ENCODE data around the gene AGBL1.

The AGBL1 gene

GRCh38 chr15:86571873-86572272 is 492.2 kb downstream of the AGBL1 start:
- H3K27me3 Mint-ChIP-seq: no peaks in the 10 kb centered on the region
- peaks cover 13% of the 10 kb centered on the region for H3K4me1 Mint-ChIP-seq (ENCODE audit: low read depth)
- no peak overlapping the region for H3K27ac Mint-ChIP-seq
- peaks cover 6% of the 10 kb centered on the region for H3K36me3 Mint-ChIP-seq
- peaks cover 4% of the 10 kb centered on the region for H3K9me3 Mint-ChIP-seq (ENCODE audit: low read depth)
- no peak overlapping the region for H3K4me3 Mint-ChIP-seq

- H3K27me3 Mint-ChIP-seq: no peaks in the 10 kb centered on the region
- no peak overlapping the region for H3K27ac Mint-ChIP-seq
- peaks cover 4% of the 10 kb centered on the region for H3K9me3 Mint-ChIP-seq (ENCODE audit: low read depth)
- peaks cover 8% of the 10 kb centered on the region for H3K36me3 Mint-ChIP-seq
- H3K4me3 Mint-ChIP-seq: no peak overlapping the region
- peaks cover 13% of the 10 kb centered on the region for H3K4me1 Mint-ChIP-seq (ENCODE audit: low read depth)
Measured at GRCh38 chr15:86572368-86572841, 492.7 kb downstream of the AGBL1 start.

- H3K4me1 Mint-ChIP-seq (ENCODE audit: low read depth): peaks cover 13% of the 10 kb centered on the region
- no peak overlapping the region for H3K4me3 Mint-ChIP-seq
- H3K27me3 Mint-ChIP-seq: no peaks in the 10 kb centered on the region
- no peak overlapping the region for H3K27ac Mint-ChIP-seq
- H3K9me3 Mint-ChIP-seq (ENCODE audit: low read depth): peaks cover 4% of the 10 kb centered on the region
- H3K36me3 Mint-ChIP-seq: peaks cover 8% of the 10 kb centered on the region
Measured at GRCh38 chr15:86573476-86573875, 493.8 kb downstream of the AGBL1 start.

- no peak overlapping the region for H3K27ac Mint-ChIP-seq
- H3K4me1 Mint-ChIP-seq (ENCODE audit: low read depth): no peaks in the 10 kb centered on the region
- H3K4me3 Mint-ChIP-seq: no peak overlapping the region
- peaks cover 5% of the 10 kb centered on the region for H3K9me3 Mint-ChIP-seq (ENCODE audit: low read depth)
- peaks cover 4% of the 10 kb centered on the region for H3K36me3 Mint-ChIP-seq
- peaks cover 1% of the 10 kb centered on the region for H3K27me3 Mint-ChIP-seq
Measured at GRCh38 chr15:86588413-86588812, 508.7 kb downstream of the AGBL1 start.

GRCh38 chr15:86590461-86590860 is 510.8 kb downstream of the AGBL1 start:
- no peak overlapping the region for H3K4me3 Mint-ChIP-seq
- H3K36me3 Mint-ChIP-seq: peaks cover 4% of the 10 kb centered on the region
- peaks cover 5% of the 10 kb centered on the region for H3K9me3 Mint-ChIP-seq (ENCODE audit: low read depth)
- H3K27me3 Mint-ChIP-seq: no peaks in the 10 kb centered on the region
- H3K27ac Mint-ChIP-seq: no peak overlapping the region
- no peaks in the 10 kb centered on the region for H3K4me1 Mint-ChIP-seq (ENCODE audit: low read depth)

GRCh38 chr15:86591158-86591557 is 511.5 kb downstream of the AGBL1 start:
- Mint-ChIP-seq H3K9me3 (ENCODE audit: low read depth) (peaks cover 5% of the 10 kb centered on the region), H3K4me1 (ENCODE audit: low read depth) (no peaks in the 10 kb centered on the region), H3K27me3 (no peaks in the 10 kb centered on the region), H3K27ac (no peak overlapping the region), H3K4me3 (no peak overlapping the region), H3K36me3 (peaks cover 4% of the 10 kb centered on the region)

- peaks cover 4% of the 10 kb centered on the region for H3K36me3 Mint-ChIP-seq
- H3K4me1 Mint-ChIP-seq (ENCODE audit: low read depth): no peaks in the 10 kb centered on the region
- H3K9me3 Mint-ChIP-seq (ENCODE audit: low read depth): peaks cover 5% of the 10 kb centered on the region
- no peaks in the 10 kb centered on the region for H3K27me3 Mint-ChIP-seq
- no peak overlapping the region for H3K27ac Mint-ChIP-seq
- no peak overlapping the region for H3K4me3 Mint-ChIP-seq
Measured at GRCh38 chr15:86591994-86592735, 512.5 kb downstream of the AGBL1 start.

- Mint-ChIP-seq H3K27ac (no peak overlapping the region), H3K4me1 (ENCODE audit: low read depth) (no peaks in the 10 kb centered on the region), H3K27me3 (no peaks in the 10 kb centered on the region), H3K36me3 (peaks cover 4% of the 10 kb centered on the region), H3K4me3 (no peak overlapping the region), H3K9me3 (ENCODE audit: low read depth) (peaks cover 5% of the 10 kb centered on the region)
Measured at GRCh38 chr15:86595741-86596140, 516.1 kb downstream of the AGBL1 start.

- Mint-ChIP-seq H3K27me3 (no peaks in the 10 kb centered on the region), H3K36me3 (peaks cover 3% of the 10 kb centered on the region)
Measured at GRCh38 chr15:86603466-86603865, 523.8 kb downstream of the AGBL1 start.

GRCh38 chr15:86608461-86609205 is 529.0 kb downstream of the AGBL1 start:
- no peak overlapping the region for H3K27ac Mint-ChIP-seq
- no peaks in the 10 kb centered on the region for H3K9me3 Mint-ChIP-seq (ENCODE audit: low read depth)
- H3K36me3 Mint-ChIP-seq: peaks cover 3% of the 10 kb centered on the region
- H3K4me3 Mint-ChIP-seq: no peak overlapping the region
- no peaks in the 10 kb centered on the region for H3K27me3 Mint-ChIP-seq
- H3K4me1 Mint-ChIP-seq (ENCODE audit: low read depth): peaks cover 30% of the 10 kb centered on the region

More at GRCh38 chr15:86603466-86603865, 523.8 kb downstream of the AGBL1 start:
- H3K27ac Mint-ChIP-seq: no peak overlapping the region
- H3K4me3 Mint-ChIP-seq: no peak overlapping the region
- no peaks in the 10 kb centered on the region for H3K9me3 Mint-ChIP-seq (ENCODE audit: low read depth)
- peaks cover 1% of the 10 kb centered on the region for H3K4me1 Mint-ChIP-seq (ENCODE audit: low read depth)

- Mint-ChIP-seq H3K27ac (no peak overlapping the region), H3K9me3 (ENCODE audit: low read depth) (no peaks in the 10 kb centered on the region), H3K36me3 (peaks cover 3% of the 10 kb centered on the region), H3K27me3 (no peaks in the 10 kb centered on the region), H3K4me3 (no peak overlapping the region), H3K4me1 (ENCODE audit: low read depth) (peaks cover 34% of the 10 kb centered on the region)
Measured at GRCh38 chr15:86609275-86609674, 529.6 kb downstream of the AGBL1 start.

GRCh38 chr15:86610038-86610437 is 530.4 kb downstream of the AGBL1 start:
- peaks cover 42% of the 10 kb centered on the region for H3K4me1 Mint-ChIP-seq (ENCODE audit: low read depth)
- no peak overlapping the region for H3K4me3 Mint-ChIP-seq
- H3K36me3 Mint-ChIP-seq: peaks cover 7% of the 10 kb centered on the region
- no peaks in the 10 kb centered on the region for H3K9me3 Mint-ChIP-seq (ENCODE audit: low read depth)
- no peaks in the 10 kb centered on the region for H3K27me3 Mint-ChIP-seq
- no peak overlapping the region for H3K27ac Mint-ChIP-seq

- Mint-ChIP-seq H3K9me3 (ENCODE audit: low read depth) (no peaks in the 10 kb centered on the region), H3K4me3 (no peak overlapping the region), H3K4me1 (ENCODE audit: low read depth) (peaks cover 57% of the 10 kb centered on the region), H3K27ac (peak overlapping the region; percentile 7), H3K27me3 (no peaks in the 10 kb centered on the region), H3K36me3 (peaks cover 4% of the 10 kb centered on the region)
Measured at GRCh38 chr15:86611417-86612040, 531.9 kb downstream of the AGBL1 start.

GRCh38 chr15:86615411-86615810 is 535.7 kb downstream of the AGBL1 start:
- H3K27me3 Mint-ChIP-seq: no peaks in the 10 kb centered on the region
- H3K9me3 Mint-ChIP-seq (ENCODE audit: low read depth): no peaks in the 10 kb centered on the region
- peak overlapping the region; percentile 43 for H3K4me3 Mint-ChIP-seq
- H3K4me1 Mint-ChIP-seq (ENCODE audit: low read depth): peaks cover 81% of the 10 kb centered on the region
- H3K27ac Mint-ChIP-seq: peak overlapping the region; percentile 64
- peaks cover 4% of the 10 kb centered on the region for H3K36me3 Mint-ChIP-seq

GRCh38 chr15:86615816-86616215 is 536.1 kb downstream of the AGBL1 start:
- H3K9me3 Mint-ChIP-seq (ENCODE audit: low read depth): no peaks in the 10 kb centered on the region
- H3K4me1 Mint-ChIP-seq (ENCODE audit: low read depth): peaks cover 82% of the 10 kb centered on the region
- H3K4me3 Mint-ChIP-seq: peak overlapping the region; percentile 43
- peak overlapping the region; percentile 64 for H3K27ac Mint-ChIP-seq
- H3K36me3 Mint-ChIP-seq: peaks cover 4% of the 10 kb centered on the region
- no peaks in the 10 kb centered on the region for H3K27me3 Mint-ChIP-seq

Measured in activated naive CD8-positive, alpha-beta T cell (primary cell).